GM21423 (cell line): ENCODE results near the gene AFG1L.

Experiments
- ATAC-seq: cut with Tn5 transposase; IDR thresholded peaks from one replicate; pipeline ENCODE4 v1.9.1; 2021; ENCODE audit warnings: mild to moderate bottlenecking, moderate library complexity; ENCODE audit not compliant: unreplicated experiment

Gene AFG1L

GRCh38 chr6:108568551-108569305 is 273.9 kb downstream of the AFG1L start:
- no peak for ATAC-seq

GRCh38 chr6:108570517-108570916 is 275.7 kb downstream of the AFG1L start:
- ATAC-seq = no peak

DNA sequence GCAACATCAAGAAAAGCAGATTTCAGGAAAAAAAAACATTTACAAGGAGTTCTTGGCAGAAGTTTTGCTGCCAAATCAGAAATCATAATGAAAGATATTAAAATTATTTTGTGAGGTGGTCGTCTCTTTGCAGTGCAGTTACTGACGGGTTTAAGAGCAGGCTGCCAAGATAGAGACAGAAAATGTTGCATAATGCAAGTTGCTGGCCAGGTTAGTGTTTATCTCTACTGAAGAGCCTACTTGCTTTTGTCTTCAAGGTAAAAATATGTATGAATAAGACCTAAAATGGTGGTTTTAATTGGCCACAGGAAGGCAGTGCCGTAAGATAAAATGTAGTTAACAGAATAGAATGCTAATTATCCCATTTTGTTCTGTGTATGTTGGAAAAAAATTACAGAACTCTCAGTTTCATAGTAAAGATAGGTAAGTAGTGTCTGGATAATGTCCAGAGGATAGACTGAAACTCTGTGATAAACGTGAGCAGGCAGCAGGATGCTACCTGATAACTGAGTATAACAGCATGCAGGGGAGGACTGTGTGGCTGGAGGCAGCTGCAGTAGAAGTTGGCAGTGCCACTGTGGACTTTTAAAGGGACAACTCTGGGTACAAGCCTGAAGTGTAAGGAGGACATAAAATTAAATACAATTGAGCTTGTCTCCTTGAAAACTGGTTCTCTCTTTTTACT is 279.7 kb downstream of the AFG1L start:
- ATAC-seq = no peak
